G401 (cell line): ENCODE data around the gene NFIX. TPM values are rescaled to one million over a fixed set of nuclear protein-coding genes. Genes with fewer than 3 reads are reported as not detected.

Source experiments
- DNase-seq: peaks from one replicate; pipeline ENCODE4 v3.0.0-alpha.2; 2015; ENCODE audit warnings: low spot score
- in situ Hi-C: cut with HindIII; loops from 2 replicates; pipeline ENCODE4 v1.10.0; 2016; ENCODE audit warnings: low sequenced_read_pairs, mixed read lengths
- total RNA-seq: library from RNA; depleted of rRNA; stranded (reverse); fragments of >200 nt; shearing (Covaris generic); gene quantifications from 2 replicates; pipeline ENCODE4 v1.2.3, GENCODE V29; 2014

Gene NFIX
- total RNA-seq, 1 experiment from 2014 or later = 3.6 TPM

DNA sequence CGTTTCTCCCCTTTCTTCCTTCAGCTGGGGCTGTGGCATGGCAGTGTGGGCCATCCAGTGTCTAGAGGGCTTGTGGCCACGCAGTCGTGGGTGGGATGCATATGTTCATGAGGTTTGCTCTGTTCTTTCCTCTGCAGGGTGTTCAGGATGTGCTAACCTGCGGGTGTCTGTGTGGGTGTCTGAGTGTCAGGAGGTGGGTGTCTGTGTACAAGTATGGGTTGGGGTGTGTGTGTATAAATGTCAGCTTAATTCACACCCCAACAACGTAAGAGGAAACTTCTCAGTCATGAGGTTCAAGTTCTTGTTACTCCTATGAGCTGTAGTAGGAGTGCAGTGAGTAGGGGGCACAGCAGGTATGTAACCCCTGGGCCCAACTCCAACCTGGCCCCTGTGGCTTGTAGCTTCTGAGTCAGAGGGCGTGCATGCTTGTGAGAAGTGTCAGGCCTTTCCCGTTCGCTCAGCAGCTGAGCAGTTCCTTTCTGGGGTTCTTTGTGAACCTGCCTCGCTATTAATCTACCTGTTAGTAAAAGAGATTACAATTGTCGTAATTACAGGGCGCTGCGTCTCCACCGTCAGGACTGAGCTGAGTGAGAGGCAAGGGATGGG is 49.1 kb downstream of the NFIX start:
- in situ Hi-C loops = no loop called here
- no peak for DNase-seq

DNA sequence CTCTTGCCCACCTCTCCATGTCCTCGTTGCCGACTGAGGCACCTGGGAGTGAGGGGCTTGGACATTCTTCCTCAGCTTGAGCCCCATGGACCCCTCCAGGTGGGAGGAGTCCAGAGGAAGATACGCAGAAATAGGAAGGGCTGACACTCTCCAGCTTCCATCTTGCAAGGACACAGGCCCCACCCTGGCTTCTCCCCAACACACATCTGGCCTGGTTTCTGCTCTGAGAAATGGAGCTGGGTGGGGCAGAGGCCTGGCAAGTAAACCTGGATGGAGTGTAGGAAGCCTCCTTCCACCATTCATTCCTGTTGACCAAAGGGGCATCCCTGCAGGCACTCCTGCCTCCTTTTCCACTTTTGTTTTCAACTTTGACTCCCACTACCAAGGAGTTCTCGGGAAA is 50.5 kb downstream of the NFIX start:
- in situ Hi-C loops = no loop called here
- DNase-seq = no peak

DNA sequence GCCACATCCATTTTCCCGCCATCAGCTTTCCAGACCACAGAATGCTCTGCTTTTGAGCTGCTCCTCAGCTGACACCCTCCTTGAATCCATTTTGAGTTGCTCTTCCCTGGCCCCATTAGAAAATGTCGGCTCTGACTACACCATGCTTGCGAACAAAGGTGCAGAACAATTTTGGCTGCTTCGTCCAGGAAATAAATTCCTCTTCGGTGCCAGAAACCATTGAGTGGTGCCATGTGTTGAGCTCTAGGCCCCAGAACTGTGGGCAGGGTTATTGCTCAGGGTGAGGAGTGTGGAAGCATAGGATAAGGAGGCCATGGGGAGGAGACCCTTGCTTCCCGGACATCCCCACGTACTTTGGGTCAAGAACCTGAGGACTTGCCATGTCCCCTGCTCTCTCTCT is 52.1 kb downstream of the NFIX start:
- peak; percentile 76 for DNase-seq
- in situ Hi-C loops = no loop called here

DNA sequence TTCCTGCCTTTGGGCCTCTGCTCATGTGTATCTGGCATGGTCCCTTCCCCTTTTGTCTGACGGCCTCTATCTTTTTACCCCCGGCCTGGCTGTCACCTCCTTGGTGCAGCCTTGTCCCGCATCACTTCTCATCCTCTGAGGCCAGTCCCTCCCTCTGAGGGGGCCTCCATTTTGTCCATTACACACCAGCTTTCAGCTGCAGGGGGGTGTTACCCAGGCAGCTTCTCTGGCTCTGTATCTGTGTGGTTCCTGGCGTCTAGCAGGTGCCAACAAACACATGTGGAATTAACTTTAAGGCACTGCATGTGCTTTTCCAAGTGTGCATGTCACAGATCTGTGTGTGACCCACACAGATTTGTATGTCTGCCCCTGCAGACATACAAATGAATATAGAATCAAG is 55.0 kb downstream of the NFIX start:
- DNase-seq = no peak
- in situ Hi-C loops = loop anchor here (25.0 kb wide), 1 partner anchor 138 kb away; the partner anchor contains the start of gene SYCE2

DNA sequence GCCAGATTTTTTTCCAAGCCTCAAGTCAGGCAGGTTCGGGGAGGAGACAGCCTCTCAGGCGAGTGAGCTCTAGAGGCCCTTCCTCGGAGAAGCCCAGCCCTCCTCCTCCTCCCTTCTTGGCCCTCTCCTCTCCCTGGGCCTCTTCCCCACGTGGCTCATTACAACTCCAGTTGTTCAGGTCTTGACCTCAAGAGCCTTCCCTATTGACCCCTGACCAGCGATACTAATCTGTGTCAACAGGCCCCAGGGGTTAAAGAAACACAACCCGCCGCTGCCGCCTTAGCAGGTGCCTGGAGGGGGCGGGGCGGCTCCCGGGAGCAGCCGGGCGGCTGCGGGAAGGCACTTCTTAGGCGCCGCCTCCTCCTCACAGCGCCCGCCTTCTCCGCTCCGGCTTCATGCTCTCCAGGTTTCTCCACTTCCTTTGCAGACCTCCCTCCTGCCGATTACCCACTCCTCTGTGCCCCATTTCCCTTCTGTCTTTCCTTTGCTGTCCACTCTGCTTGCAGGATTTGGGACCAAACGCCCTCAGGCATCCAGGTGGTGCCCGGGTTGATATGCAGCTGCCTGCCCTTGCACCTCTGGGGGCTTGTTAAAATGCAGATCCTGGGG is 56.4 kb downstream of the NFIX start:
- in situ Hi-C loops = loop anchor here (25.0 kb wide), 1 partner anchor 139 kb away; the partner anchor contains the start of gene SYCE2

DNA sequence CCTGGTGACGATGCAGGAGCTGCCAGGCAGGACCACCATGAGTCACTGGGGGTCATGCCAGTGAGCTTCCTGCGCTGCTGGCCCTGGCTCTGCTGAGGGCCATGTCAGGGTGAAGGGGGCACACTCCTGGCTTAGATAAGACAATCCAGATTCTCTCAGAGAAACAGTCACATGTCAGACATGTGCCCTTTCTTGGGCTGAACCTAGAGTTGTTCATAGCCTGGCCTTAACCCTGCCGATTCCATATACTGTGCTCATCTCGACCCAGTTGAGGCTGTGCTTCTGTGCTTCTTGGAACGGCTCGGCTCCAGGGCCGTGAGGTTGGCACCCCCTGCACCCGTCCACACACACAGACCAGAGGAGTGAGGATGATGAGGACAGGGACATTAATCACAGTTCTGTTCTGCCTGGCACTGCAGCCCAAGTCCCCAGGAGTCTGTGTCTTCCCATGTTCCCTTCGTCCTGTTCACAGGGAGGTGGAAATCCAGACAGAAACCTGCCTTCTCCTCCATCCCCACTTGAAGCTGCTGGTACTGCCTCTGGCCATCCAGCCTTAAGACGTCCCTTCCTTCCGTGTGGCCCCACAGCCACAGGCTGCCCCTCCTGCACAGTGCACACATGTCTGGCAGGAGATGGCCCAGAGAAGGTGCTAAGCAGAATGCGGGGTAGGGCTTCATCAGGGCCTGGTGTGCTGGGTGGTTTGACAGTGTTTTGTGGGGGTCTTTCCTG is 57.3 kb downstream of the NFIX start:
- in situ Hi-C loops = loop anchor here (25.0 kb wide), 1 partner anchor 140 kb away; the partner anchor contains the start of gene SYCE2
- no peak for DNase-seq

More for the DNA sequence above, 56.4 kb downstream of the NFIX start:
- DNase-seq = peak; percentile 76

DNA sequence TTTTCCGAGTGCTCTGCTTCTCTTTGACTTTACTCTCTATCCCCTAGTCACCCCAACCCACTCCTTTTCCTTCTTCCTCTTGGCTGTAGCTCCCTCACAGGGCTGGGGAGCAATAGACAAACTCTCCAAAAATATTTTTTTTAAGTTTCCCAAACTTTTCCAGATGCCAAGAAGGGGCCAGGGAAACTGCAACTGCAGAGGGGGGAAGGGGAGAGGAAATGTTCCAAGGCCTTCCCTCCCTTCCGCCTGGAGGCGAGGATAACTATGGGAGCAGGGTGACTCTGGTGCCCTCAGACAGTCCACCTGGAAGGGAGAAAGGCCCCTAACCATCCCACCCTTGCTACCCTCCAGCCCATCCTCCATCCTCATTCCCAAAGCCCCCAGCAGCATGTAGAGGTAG is 58.0 kb downstream of the NFIX start:
- no peak for DNase-seq
- in situ Hi-C loops = loop anchor here (25.0 kb wide), 1 partner anchor 141 kb away; the partner anchor contains the start of gene SYCE2

DNA sequence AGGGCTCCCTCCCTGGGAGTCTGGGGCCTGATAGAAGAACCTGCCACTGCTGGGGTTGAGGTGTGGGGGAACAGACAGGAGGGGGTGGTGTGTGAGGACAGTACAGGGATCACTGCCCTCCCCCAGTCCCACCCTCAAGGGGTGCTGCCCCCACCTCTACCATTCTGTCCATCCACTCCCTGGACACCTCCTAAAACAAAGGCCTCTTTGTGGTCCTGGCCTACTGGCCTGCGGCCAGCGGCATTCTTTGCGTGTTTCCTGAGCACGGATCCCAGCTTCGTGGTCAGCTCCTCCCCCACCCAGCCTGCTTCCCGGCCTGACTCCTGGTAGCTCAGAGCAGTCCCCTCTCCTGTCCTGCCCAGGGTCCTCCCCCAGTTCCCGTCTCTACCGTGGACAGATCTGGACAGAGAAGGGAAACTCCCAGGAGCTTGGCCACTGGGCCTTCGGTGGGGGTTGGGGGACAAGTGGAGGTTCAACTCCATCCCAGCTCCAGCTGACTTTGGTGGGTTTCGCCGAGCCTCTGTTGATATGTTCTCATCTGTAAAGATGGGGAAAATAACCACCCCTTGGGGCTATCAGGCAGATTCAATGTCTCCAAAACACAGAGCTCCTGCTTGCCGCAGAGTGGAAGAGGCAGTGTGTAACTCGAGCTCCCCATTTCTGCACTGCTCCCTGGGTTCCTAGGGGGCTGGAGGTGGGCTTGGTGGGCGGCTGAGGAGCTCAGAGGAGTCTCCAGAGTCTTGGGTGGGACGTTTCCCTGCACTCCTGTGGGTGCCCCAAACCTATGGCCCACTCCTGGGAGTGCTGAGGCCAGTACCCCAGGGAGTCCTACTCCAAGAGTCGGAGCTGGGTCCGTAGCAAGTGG is 58.7 kb downstream of the NFIX start:
- in situ Hi-C loops = loop anchor here (25.0 kb wide), 1 partner anchor 142 kb away; the partner anchor contains the start of gene SYCE2
- no peak for DNase-seq

DNA sequence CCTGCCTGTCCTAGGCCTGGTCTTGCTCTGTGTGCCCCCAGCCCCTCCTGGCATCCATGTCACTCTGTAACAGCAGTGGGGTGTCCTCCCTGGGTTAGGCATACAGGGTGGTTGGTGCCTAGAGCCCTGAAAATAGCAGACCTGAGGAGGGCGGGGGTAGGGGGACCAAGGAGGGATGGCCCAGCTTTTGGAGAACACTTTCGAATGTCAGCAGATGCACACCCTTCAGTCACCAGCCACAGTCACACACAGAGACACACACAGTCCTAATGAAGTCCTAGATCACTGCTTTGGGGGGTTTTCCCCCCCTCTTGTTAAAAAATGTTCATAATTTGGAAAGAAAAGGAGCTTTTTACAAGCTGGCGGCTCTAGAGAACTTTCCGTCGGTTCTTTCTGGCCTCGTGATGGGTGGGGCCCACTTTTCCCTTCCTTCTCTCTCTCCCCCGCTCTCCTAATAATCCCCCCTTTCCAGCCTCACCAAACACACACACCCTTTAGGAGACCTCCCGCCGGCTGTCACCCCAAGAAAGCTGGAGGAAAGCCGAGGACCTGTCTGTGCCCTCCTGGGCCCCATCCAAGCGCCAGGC is 59.4 kb downstream of the NFIX start:
- DNase-seq = no peak
- in situ Hi-C loops = loop anchor here (25.0 kb wide), 1 partner anchor 142 kb away; the partner anchor contains the start of gene SYCE2

DNA sequence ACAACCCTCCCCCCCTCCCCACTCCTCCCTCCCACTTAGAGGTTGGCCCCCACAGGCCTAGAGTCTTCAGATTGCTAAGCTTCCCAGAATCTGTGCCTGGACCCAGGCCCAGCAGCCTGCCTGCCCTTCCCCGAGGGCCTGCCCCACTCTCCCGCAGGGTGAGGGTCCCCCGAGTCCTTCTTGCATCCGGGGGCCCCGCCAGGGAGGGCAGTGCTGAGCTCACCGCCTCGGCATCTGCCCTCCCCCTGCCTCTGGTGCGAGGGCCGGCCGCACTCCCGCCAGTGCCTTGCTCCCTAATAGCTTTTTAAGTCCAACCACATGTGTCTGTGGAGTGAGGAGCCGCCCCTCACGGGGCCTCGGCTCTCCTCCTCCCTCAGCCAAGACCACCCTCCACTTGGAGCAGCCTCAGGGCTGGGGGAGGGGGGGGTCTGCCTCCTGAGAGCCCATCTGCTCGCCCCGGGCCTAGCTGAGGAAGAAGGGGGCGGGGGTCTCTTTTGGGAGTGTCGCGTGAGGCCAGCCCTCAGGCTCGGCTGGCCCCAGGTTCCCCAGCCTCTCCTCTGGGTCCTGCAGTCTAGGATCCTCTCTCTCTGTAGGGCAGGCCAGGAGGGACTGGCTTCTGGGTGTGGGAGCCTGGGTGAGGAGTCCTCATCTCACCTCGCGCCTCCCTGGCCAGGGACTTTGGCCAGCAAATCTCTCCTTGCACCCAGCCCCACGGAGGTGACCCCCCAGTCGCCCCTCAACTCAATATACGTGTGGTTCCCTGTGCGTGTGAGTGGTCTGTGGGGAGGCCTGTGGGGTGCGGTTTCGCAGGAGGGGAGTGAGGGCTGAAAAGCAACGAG is 60.2 kb downstream of the NFIX start:
- in situ Hi-C loops = loop anchor here (25.0 kb wide), 1 partner anchor 143 kb away; the partner anchor contains the start of gene SYCE2
- DNase-seq = no peak

DNA sequence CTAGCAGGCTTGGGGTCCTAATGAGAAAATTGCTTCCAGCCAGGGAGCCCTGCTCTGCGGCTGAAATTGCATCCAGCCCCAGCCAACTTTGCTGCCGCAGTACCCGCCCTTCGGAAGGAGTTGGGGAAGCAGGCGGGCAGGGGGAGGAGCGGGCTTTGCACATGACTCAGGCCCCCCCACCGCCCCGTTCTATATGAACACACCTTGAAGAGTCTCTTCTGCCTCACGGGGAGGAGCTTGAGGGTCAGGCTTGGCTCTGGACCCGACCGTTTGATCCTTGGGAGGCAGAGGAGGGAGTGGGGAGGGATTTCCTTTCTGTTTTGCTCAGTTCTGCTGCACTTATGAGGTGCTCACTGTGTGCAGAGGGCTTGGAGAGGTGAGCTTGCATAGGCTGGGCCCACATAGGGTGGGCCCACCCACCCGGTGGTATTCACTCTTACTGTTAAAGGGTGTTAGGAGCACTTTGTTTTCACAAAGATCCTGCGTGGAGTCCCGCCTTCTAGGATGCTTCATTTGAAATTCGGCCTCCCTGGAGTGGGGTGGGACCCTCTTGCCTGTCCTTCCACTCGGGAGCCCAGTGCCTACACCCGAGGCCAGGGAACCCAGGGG is 60.9 kb downstream of the NFIX start:
- peak; percentile 67 for DNase-seq
- in situ Hi-C loops = loop anchor here (25.0 kb wide), 1 partner anchor 144 kb away; the partner anchor contains the start of gene SYCE2

DNA sequence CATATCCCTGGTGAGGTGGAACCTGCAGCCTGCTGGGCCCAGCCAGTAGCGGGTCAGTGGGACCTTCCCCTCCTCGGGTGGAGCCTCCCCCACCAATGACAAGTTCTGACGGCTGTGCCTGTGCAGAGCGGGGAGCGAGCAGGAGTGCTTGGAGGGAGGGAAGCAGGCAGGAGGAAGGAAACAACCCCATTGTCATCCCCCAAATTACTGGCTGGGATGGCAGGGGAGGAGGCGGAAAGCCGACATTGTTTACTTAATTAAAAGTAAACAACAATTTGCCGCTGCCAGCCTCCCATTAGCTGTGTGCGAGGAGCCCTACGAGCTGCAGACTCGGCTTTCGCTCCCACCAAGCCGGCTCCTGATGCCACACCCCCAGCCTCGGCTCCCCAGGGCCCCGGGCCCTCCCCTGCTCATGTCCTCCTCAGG is 61.9 kb downstream of the NFIX start:
- DNase-seq = peak; percentile 29
- in situ Hi-C loops = loop anchor here (25.0 kb wide), 1 partner anchor 145 kb away; the partner anchor contains the start of gene SYCE2

DNA sequence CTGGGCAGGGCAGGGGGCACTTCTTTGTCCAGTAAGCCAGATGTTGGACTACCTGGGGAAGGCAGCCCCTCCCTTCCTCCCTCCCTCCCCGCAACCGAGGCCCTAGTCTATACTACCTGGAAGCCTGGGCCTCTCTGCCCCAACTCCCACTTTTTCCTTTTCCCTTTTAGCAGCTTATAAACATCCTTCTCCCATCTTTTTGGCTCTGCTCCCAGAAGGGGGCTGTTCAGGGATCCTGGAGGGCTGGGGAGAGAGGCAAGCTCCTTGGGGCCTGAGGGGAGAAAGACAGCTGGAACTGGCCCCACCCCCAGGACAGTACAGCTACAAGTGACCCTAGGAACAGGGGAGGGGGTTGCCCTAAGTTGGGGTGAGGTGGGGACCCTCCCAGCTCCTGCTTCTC is 62.5 kb downstream of the NFIX start:
- DNase-seq = no peak
- in situ Hi-C loops = loop anchor here (25.0 kb wide), 1 partner anchor 145 kb away; the partner anchor contains the start of gene SYCE2

DNA sequence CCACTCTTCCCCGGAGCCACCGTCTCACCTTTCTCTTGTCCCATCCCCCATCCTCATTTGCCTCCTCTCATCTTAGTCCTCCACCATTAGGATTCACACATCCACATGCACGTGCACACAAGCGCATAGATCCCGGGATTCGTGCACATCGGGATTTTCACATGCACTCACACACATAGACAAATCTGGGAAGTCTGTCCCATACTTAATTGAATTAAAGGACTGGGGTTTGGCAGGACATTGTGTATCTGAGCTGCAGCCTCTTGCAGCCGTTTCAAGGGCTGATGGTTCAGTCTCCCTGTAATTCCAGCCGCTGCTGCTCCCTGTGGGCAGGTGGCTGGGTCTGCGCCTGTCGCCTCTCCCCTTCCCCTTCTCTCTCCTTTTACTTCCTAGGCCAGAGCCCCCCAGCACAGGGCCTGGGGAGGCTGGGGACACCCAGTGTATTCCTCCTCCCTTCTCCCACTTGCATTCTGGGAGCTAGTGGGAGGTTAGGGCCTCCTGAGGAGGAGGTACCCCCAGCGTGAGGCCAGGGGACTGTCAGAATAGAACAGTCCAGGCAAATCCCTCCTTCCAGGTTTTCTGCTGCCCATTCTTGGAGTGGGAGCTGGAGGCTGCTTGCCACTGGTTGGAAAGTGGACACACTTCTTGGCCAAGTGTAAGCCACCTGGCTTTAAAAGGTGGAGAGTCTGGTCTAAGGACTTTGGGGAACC is 63.8 kb downstream of the NFIX start:
- in situ Hi-C loops = loop anchor here (25.0 kb wide), 1 partner anchor 147 kb away; the partner anchor contains the start of gene SYCE2
- DNase-seq = peak; percentile 64

DNA sequence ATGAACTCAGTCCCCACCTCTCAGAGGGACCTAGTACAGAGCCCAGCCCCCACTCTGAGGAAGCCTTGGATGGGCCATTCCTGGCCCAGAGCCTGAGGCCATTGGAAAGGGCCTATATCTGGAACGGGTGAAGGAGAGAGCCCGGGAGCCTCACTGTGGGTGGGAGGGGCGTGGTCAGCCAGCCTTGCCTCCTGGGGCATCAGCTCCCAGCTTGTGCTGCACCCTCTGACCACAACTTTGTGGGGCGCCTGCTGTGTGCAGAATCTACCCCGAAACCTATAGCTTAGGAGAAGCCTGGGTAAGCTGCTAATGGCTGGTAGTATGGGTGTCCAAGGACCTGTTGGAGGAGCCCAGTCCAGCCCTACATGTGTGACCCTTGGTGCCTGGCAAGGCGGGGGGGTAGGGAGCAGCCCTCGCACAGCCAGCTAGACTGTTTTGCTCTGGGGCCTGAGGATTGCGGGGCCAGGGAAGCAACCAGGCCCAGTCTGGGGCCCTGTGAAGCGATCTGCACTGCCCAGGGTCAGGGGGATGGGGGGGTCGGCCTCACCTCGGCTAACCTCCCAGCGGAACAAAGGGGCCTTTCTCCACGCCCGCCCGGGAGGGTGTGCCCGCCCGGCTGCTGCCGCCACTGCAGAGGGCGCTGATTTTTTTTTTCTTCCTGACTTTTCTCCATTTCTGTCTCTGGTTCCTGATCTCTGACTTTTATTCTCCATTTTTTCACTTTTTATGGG is 65.1 kb downstream of the NFIX start:
- DNase-seq = peak; percentile 26
- in situ Hi-C loops = loop anchor here (25.0 kb wide), 1 partner anchor 148 kb away; the partner anchor contains the start of gene SYCE2
